Tibial nerve (tissue), 4 donors: ENCODE data around the gene TTC31. TPM values are rescaled to one million over a fixed set of nuclear protein-coding genes. Genes with fewer than 3 reads are reported as not detected.

ENCODE experiments used
- DNase-seq, 2 donors: peaks; one replicate each; pipeline ENCODE4 v3.0.0-alpha.2; 2019; ENCODE audit warnings: low spot score in 2 of 2
- H3K27ac ChIP-seq, 4 donors: fragments of 200-600 bp; sonication (generic) in 3 of 4; one replicate each; pipeline ENCODE4 v1.5.1; 2017 to 2019; ENCODE audit warnings: mild to moderate bottlenecking in 1 of 4
- H3K27me3 ChIP-seq, 2 donors: fragments of 200-600 bp; sonication (generic) in 1 of 2; one replicate each; pipeline versions ENCODE4 v1.5.1 to v1.6.0; 2017 to 2019
- H3K36me3 ChIP-seq, 3 donors: fragments of 200-600 bp; sonication (generic); one replicate each; pipeline ENCODE4 v1.5.1; 2018 to 2019
- H3K4me1 ChIP-seq, 4 donors: fragments of 200-600 bp; sonication (generic) in 3 of 4; one replicate each; pipeline ENCODE4 v1.5.1; 2017 to 2019
- H3K4me3 ChIP-seq, 4 donors: fragments of 200-600 bp; sonication (generic) in 3 of 4; one replicate each; pipeline ENCODE4 v1.5.1; 2017 to 2019; ENCODE audit warnings: mild to moderate bottlenecking in 1 of 4, moderate library complexity in 1 of 4
- H3K9me3 ChIP-seq, 4 donors: fragments of 200-600 bp; sonication (generic) in 3 of 4; one replicate each; pipeline ENCODE4 v1.5.1; 2017 to 2019
- CTCF ChIP-seq, 5 experiments: fragments of 200-600 bp in 3 of 5; fragments of 450-650 bp in 2 of 5; sonication (generic) in 3 of 5; IDR thresholded peaks; one replicate each; pipeline ENCODE4 v1.5.1; 2016 to 2019; ENCODE audit warnings: antibody characterized with exemption in 5 of 5, mild to moderate bottlenecking in 3 of 5, moderate library complexity in 2 of 5
- EP300 ChIP-seq, 2 donors: sonication (generic); formaldehyde crosslinking; IDR thresholded peaks; one replicate each; pipeline ENCODE4 v1.6.1; 2017; ENCODE audit warnings: antibody characterized with exemption in 2 of 2, mild to moderate bottlenecking in 1 of 2
- POLR2A ChIP-seq, 2 donors: fragments of 450-650 bp; IDR thresholded peaks; one replicate each; pipeline ENCODE4 v1.6.1; 2017; ENCODE audit warnings: antibody characterized with exemption in 2 of 2, mild to moderate bottlenecking in 2 of 2, moderate library complexity in 2 of 2
- WGBS, 2 donors: methylation state at CpG; one replicate each; pipeline ENCODE4 v1.1.5; 2018; 5-methylcytosine and 5-hydroxymethylcytosine counted together
- total RNA-seq, 4 donors: library from RNA; depleted of rRNA; stranded (reverse); fragments of >200 nt; gene quantifications; one replicate each; pipeline ENCODE4 v1.1.0, GENCODE V29; 2016

The TTC31 gene
- total RNA-seq, 4 donors from 2014 or later, result 14.6 to 43.3 (median 36.4) TPM

- TF ChIP-seq EP300 (IDR thresholded peaks at IDR 0.05), result no peak
- TF ChIP-seq POLR2A (IDR thresholded peaks at IDR 0.05), result no peak
- TF ChIP-seq CTCF (IDR thresholded peaks at IDR 0.05), result no peak
- no peaks in the 10 kb centered on the region for H3K27me3 ChIP-seq
- DNase-seq, result no peak
- no peaks in the 10 kb centered on the region for H3K9me3 ChIP-seq
- H3K36me3 ChIP-seq, result peaks cover 0 to 86% (median 21%) of the 10 kb centered on the region in 3 donors
- WGBS, 2 donors, result 78 to 84% methylated on average over 9 of the region's 9 CpGs
- H3K4me1 ChIP-seq, result peaks cover 0 to 8% (median 3%) of the 10 kb centered on the region in 4 donors
- H3K4me3 ChIP-seq, result no peak overlapping the region
- H3K27ac ChIP-seq, result no peak overlapping the region
Measured at GRCh38 chr2:74488643-74489481, 6.0 kb downstream of the TTC31 start.

DNA sequence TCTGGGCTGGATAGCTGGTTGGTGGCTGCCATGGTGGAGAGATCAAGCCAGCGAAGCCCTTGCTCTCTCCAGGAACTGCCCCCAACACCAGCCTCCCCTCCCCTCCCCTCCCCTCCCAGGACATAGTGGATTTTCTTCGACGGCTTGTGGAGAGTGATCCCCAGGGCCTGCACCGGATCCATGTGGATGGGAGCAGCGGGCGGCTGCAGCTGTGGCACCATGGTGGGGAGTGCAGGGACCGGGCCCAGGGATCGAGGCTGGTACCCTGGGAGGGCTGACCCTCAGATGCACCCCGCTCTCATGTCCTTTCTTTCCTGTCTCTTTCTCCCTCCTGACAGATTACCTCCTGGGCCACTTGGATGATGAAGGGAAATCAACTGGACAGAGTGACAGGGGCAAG is 7.0 kb downstream of the TTC31 start:
- whole genome bisulfite sequencing, 2 donors, result 90 to 94% methylated on average over 8 to 9 of the region's 9 CpGs
- H3K27me3 ChIP-seq, result no peaks in the 10 kb centered on the region
- no peak for DNase-seq
- peaks cover 0 to 94% (median 21%) of the 10 kb centered on the region in 3 donors for H3K36me3 ChIP-seq
- H3K9me3 ChIP-seq, result no peaks in the 10 kb centered on the region
- no peak overlapping the region for H3K27ac ChIP-seq
- no peaks in the 10 kb centered on the region for H3K4me1 ChIP-seq
- TF ChIP-seq POLR2A (IDR thresholded peaks at IDR 0.05) (no peak), CTCF (IDR thresholded peaks at IDR 0.05) (no peak), EP300 (IDR thresholded peaks at IDR 0.05) (no peak)
- H3K4me3 ChIP-seq, result no peak overlapping the region

DNA sequence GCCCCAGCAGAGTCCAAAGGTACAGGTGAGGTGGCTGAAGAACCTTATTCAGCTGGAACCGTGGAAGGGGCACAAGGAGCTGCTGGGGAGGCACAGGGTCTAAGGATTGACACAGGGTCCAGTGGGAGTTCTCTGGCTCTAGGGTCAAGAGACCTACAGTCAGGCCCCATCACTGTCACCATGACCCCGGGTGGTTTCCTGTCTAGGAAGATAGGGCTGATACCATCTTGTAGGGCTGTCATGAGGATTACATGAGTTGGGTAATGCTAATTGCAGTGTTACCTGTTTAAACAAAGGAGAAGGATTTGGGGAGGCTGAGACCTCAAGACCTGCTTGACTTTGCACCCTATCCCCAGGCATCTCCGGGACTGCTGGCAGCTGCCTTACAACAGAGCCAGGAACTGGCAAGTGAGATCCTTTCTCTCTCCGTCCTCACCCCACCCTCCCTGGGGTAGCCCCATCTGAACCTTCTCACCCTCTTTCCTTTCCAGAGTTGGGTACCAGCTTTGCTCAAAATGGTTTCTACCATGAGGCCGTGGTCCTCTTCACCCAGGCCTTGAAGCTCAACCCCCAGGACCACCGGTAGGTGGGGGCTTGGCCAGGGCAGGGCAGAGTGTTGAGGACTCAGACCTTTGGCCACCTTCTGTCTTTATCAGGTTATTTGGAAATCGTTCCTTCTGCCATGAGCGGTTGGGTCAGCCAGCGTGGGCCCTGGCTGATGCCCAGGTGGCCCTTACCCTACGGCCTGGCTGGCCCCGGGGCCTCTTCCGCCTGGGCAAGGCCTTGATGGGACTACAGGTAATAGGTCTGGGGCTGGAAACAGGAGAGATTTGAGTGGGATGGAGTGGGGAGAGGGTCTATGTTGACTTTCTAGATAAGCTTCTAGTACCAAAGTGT is 9.0 kb downstream of the TTC31 start:
- no peaks in the 10 kb centered on the region for H3K4me1 ChIP-seq
- WGBS, 2 donors, result 93 to 95% methylated on average over 12 of the region's 12 CpGs
- TF ChIP-seq POLR2A (IDR thresholded peaks at IDR 0.05), result no peak
- TF ChIP-seq EP300 (IDR thresholded peaks at IDR 0.05), result no peak
- no peak for TF ChIP-seq CTCF (IDR thresholded peaks at IDR 0.05)
- H3K36me3 ChIP-seq, result peaks cover 0 to 78% (median 21%) of the 10 kb centered on the region in 3 donors
- H3K27ac ChIP-seq, result no peak overlapping the region
- no peaks in the 10 kb centered on the region for H3K9me3 ChIP-seq
- H3K27me3 ChIP-seq, result peaks cover 0 to 2% of the 10 kb centered on the region in 2 donors
- no peak overlapping the region for H3K4me3 ChIP-seq
- DNase-seq, result no peak

- no peak overlapping the region for H3K4me3 ChIP-seq
- WGBS, 2 donors, result 84 to 98% methylated on average over 3 of the region's 3 CpGs
- peaks cover 0 to 13% (median 10%) of the 10 kb centered on the region in 4 donors for H3K4me1 ChIP-seq
- peaks cover 0 to 62% (median 21%) of the 10 kb centered on the region in 3 donors for H3K36me3 ChIP-seq
- DNase-seq, result no peak
- no peaks in the 10 kb centered on the region for H3K9me3 ChIP-seq
- peaks cover 0 to 18% of the 10 kb centered on the region in 2 donors for H3K27me3 ChIP-seq
- H3K27ac ChIP-seq, result no peak overlapping the region
- TF ChIP-seq EP300 (IDR thresholded peaks at IDR 0.05), result no peak
Measured at GRCh38 chr2:74493546-74493945, 10.7 kb downstream of the TTC31 start.

DNA sequence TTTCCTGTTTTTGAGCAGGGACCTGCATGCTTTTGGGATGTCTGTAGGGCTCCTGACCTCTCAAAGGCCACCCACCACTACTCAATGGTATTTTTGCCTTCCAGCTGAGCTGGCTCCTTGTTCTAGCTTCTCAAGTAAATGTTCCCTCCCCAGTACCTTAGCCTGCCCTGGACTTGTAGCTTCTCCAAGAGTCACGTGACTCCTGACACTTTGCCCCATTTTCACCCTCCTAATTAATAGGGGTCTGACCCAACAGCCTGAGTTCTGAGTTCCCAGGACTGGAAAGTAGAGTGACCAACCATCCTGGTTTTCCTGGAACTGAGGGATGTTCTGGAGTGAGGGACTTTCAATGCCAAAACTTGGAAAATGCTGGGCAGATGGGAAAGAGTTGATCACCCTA is 12.6 kb downstream of the TTC31 start:
- Histone ChIP-seq H3K27me3 (peaks cover 0 to 37% of the 10 kb centered on the region in 2 donors), H3K4me1 (peaks cover 0 to 27% (median 23%) of the 10 kb centered on the region in 4 donors), H3K27ac (no peak overlapping the region), H3K4me3 (no peak overlapping the region), H3K36me3 (peaks cover 0 to 43% (median 21%) of the 10 kb centered on the region in 3 donors), H3K9me3 (no peaks in the 10 kb centered on the region)
- no peak for DNase-seq
- TF ChIP-seq POLR2A (IDR thresholded peaks at IDR 0.05), result no peak
- TF ChIP-seq EP300 (IDR thresholded peaks at IDR 0.05), result no peak
- TF ChIP-seq CTCF (IDR thresholded peaks at IDR 0.05), result no peak
- 80 to 85% methylated on average over 1 of the region's 1 CpG for WGBS, 2 donors
